Esophagus muscularis mucosa (tissue), 3 donors: ENCODE results near the gene MYOZ1.
A peak's percentile ranks its signal among the peaks of the same experiment; 100 is the strongest.

Source experiments
- CTCF ChIP-seq, 3 experiments: fragments of 200-600 bp in 2 of 3; fragments of 450-650 bp in 1 of 3; sonication (generic) in 2 of 3; IDR thresholded peaks; one replicate each; pipeline ENCODE4 v1.5.1; 2017 to 2019; ENCODE audit warnings: antibody characterized with exemption in 3 of 3, mild to moderate bottlenecking in 2 of 3, moderate library complexity in 1 of 3
- EP300 ChIP-seq: sonication (generic); formaldehyde crosslinking; IDR thresholded peaks from one replicate; pipeline ENCODE4 v1.6.1; 2017; ENCODE audit warnings: antibody characterized with exemption

- TF ChIP-seq CTCF (IDR thresholded peaks at IDR 0.05), result peak in 1 of 3 experiments; percentile 12
- TF ChIP-seq EP300, result no peak
These were observed 15.2 kb downstream of the MYOZ1 start for GRCh38 chr10:73625884-73626752.
